ENCODE results near the gene RRBP1. TPM values are rescaled to one million over a fixed set of nuclear protein-coding genes. Genes with fewer than 3 reads are reported as not detected.
A peak's percentile ranks its signal among the peaks of the same experiment; 100 is the strongest.

Gene RRBP1
- total and polyA plus RNA-seq, 2 of the 4 experiments (the other 2 are of a cell fraction): 90.2 to 136 TPM

DNA sequence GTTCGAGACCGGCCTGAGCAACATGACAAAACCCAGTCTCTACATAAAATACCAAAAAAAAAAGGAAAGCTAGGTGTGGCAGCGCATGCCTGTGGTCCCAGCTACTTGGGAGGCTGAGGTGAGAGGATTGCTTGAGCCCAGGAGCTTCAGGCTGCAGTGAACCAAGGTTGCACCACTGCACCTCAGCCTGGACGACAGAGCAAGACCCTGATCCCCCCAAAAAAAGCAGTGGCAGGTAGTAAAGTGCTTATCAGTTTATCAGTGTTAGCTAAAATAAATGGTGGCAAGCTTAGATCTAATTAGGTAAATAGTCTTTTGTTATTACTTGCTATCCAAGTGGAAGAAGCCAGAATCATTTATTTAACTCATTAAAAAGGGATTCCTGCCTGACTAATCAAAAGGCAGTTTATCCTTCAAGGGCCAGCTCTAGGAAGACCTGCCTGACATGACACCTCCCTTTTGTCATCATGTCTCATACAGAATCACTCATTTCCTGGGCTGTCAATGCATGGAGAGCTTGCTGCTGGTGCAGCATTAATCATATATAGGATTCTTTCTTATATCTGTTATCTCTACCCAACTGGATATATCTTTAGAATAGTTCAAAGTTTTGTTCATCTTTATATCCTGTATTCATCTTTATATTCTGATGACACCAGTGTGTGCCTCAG, 102.5 kb downstream of the RRBP1 start:
- no peak for DNase-seq
- BruUV-seq (replicated peaks): no TSS peak

More for the DNA sequence above, 102.5 kb downstream of the RRBP1 start:
- Histone ChIP-seq H3K56ac (ENCODE audit: extremely low read depth, insufficient read depth, low read length) (no peak overlapping the region), H2BK120ac (ENCODE audit: low read depth, low read length) (no peak overlapping the region), H2BK5ac (ENCODE audit: low read depth, low read length, poor library complexity, severe bottlenecking) (no peak overlapping the region), H3K27ac (ENCODE audit: insufficient read depth, low read length) (no peak overlapping the region), H3K9ac (ENCODE audit: low read depth, low read length) (no peak overlapping the region), H3K9me1 (ENCODE audit: insufficient read depth, low read length) (peaks cover 26% of the 10 kb centered on the region), H2AFZ (replicated peaks; ENCODE audit: low read length, poor library complexity) (no peak overlapping the region), H3K79me1 (ENCODE audit: low read depth in 1 of 2, low read length in 2 of 2) (peaks cover 0 to 72% of the 10 kb centered on the region in 2 experiments; a peak in 3 of 4 replicates), H3K14ac (replicated peaks; ENCODE audit: low read depth, low read length) (no peak overlapping the region), H4K91ac (ENCODE audit: insufficient read depth, low read depth, low read length) (no peak overlapping the region), H3K4me2 (ENCODE audit: low read depth, low read length) (no peak overlapping the region), H2BK20ac (ENCODE audit: low read depth, low read length) (no peak overlapping the region), H3K4ac (ENCODE audit: low read depth, low read length) (no peak overlapping the region), H4K20me1 (ENCODE audit: insufficient read depth, low read length) (peaks cover 94% of the 10 kb centered on the region), H3K4me1 (ENCODE audit: control insufficient read depth, insufficient read depth, low read length) (peaks cover 9% of the 10 kb centered on the region), H2BK15ac (ENCODE audit: low read depth, low read length) (no peak overlapping the region), H3K23ac (ENCODE audit: low read depth, low read length) (peak overlapping the region; percentile 16; the same call in 1 of the 2 replicates), H2AK9ac (replicated peaks; ENCODE audit: low read depth, low read length, poor library complexity) (no peak overlapping the region), H3K36me3 (ENCODE audit: control insufficient read depth, insufficient read depth, low read length) (peaks cover 9% of the 10 kb centered on the region), H4K5ac (ENCODE audit: low read depth, low read length) (no peak overlapping the region), H3K9me3 (ENCODE audit: control insufficient read depth, insufficient read depth, low read length) (no peaks in the 10 kb centered on the region), H4K8ac (ENCODE audit: low read depth in 2 of 2, low read length in 2 of 2) (no peak overlapping the region), H2AK5ac (ENCODE audit: low read depth, low read length) (no peak overlapping the region), H3K4me3 (ENCODE audit: insufficient read depth, low read depth, low read length) (no peak overlapping the region), H3K18ac (ENCODE audit: low read depth, low read length) (no peak overlapping the region), H3K27me3 (ENCODE audit: control insufficient read depth, insufficient read depth, low read length) (no peaks in the 10 kb centered on the region)
- no CpG with 5 or more reads among the region's 4 CpGs for WGBS, 2 experiments (ENCODE audit: extremely low coverage in 2 of 2, insufficient read length in 1 of 2)
- CTCF ChIA-PET: interaction anchor here (1.7 kb wide), 1 partner anchor 8 kb away, joined by 6 read pairs; no protein-coding TSS in a partner anchor
- TF ChIP-seq BHLHE40 (IDR thresholded peaks at IDR 0.05; ENCODE audit: low read depth, low read length) (no peak), SMC3 (IDR thresholded peaks at IDR 0.05; ENCODE audit: low read depth, low read length) (no peak), FOS (IDR thresholded peaks at IDR 0.05; ENCODE audit: low read depth, low read length) (no peak), MAFK (IDR thresholded peaks at IDR 0.05; ENCODE audit: low read depth, low read length) (no peak), MXI1 (IDR thresholded peaks at IDR 0.05; ENCODE audit: borderline replicate concordance, low read depth, low read length) (no peak), MAZ (IDR thresholded peaks at IDR 0.05; ENCODE audit: borderline replicate concordance, low read depth, low read length) (no peak), RCOR1 (IDR thresholded peaks at IDR 0.05; ENCODE audit: insufficient replicate concordance, low read length) (no peak), RAD21 (IDR thresholded peaks at IDR 0.05; ENCODE audit: low read length) (no peak), RFX5 (IDR thresholded peaks at IDR 0.05; ENCODE audit: low read depth, low read length) (no peak), NFE2L2 (IDR thresholded peaks at IDR 0.05; ENCODE audit: low read depth, low read length) (no peak)
- TF ChIP-seq, protein P1, sequence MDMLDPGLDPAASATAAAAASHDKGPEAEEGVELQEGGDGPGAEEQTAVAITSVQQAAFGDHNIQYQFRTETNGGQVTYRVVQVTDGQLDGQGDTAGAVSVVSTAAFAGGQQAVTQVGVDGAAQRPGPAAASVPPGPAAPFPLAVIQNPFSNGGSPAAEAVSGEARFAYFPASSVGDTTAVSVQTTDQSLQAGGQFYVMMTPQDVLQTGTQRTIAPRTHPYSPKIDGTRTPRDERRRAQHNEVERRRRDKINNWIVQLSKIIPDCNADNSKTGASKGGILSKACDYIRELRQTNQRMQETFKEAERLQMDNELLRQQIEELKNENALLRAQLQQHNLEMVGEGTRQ (IDR thresholded peaks at IDR 0.05; ENCODE audit: low read depth, low read length): no peak
- TF ChIP-seq, protein P2, sequence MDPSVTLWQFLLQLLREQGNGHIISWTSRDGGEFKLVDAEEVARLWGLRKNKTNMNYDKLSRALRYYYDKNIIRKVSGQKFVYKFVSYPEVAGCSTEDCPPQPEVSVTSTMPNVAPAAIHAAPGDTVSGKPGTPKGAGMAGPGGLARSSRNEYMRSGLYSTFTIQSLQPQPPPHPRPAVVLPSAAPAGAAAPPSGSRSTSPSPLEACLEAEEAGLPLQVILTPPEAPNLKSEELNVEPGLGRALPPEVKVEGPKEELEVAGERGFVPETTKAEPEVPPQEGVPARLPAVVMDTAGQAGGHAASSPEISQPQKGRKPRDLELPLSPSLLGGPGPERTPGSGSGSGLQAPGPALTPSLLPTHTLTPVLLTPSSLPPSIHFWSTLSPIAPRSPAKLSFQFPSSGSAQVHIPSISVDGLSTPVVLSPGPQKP (IDR thresholded peaks at IDR 0.05; ENCODE audit: borderline replicate concordance, low read depth, low read length): no peak
- dilution Hi-C loops (cut with HindIII; ENCODE audit: low sequenced_read_pairs, unreplicated experiment) (no loop called here), intact Hi-C loops (cut with micrococcal nuclease) (no loop called here), in situ Hi-C loops (cut with MboI; ENCODE audit: low sequenced_read_pairs) (no loop called here)
- ATAC-seq (ENCODE audit: low read depth): no peak
- POLR2A ChIA-PET (ENCODE audit: unreplicated experiment): no interaction called here
